Body of pancreas (tissue), 4 donors: ENCODE data around the gene TMUB1.

Experiments used
- POLR2A ChIP-seq, 3 donors: fragments of 450-650 bp; IDR thresholded peaks; one replicate each; pipeline ENCODE4 v1.6.1; 2016; ENCODE audit warnings: antibody characterized with exemption in 3 of 3, mild to moderate bottlenecking in 2 of 3
- TF ChIP-seq, protein P1 (sequence below), 7 experiments: fragments of 450-650 bp in 4 of 7; fragments of 200-600 bp in 3 of 7; sonication (generic) in 3 of 7; IDR thresholded peaks; one replicate each; pipeline ENCODE4 v1.5.1; 2016 to 2019; ENCODE audit warnings: antibody characterized with exemption in 7 of 7

DNA sequence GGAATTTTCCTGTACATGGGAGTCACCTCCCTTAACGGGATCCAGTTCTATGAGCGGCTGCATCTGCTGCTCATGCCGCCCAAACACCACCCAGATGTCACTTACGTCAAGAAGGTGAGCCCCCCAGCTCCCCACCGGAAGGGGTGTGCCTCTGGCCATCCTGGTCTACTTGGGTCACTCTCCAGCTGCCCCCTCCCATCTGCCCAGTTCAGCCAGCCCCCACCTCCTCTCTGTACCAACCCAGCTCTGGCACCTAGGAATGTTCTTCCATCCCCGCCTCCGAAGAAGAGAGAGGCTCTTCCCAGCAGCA is 7.7 kb downstream of the TMUB1 start:
- TF ChIP-seq, protein P1, sequence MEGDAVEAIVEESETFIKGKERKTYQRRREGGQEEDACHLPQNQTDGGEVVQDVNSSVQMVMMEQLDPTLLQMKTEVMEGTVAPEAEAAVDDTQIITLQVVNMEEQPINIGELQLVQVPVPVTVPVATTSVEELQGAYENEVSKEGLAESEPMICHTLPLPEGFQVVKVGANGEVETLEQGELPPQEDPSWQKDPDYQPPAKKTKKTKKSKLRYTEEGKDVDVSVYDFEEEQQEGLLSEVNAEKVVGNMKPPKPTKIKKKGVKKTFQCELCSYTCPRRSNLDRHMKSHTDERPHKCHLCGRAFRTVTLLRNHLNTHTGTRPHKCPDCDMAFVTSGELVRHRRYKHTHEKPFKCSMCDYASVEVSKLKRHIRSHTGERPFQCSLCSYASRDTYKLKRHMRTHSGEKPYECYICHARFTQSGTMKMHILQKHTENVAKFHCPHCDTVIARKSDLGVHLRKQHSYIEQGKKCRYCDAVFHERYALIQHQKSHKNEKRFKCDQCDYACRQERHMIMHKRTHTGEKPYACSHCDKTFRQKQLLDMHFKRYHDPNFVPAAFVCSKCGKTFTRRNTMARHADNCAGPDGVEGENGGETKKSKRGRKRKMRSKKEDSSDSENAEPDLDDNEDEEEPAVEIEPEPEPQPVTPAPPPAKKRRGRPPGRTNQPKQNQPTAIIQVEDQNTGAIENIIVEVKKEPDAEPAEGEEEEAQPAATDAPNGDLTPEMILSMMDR (IDR thresholded peaks at IDR 0.05): no peak
- TF ChIP-seq POLR2A (IDR thresholded peaks at IDR 0.05): no peak
